Stimulated activated CD8-positive, alpha-beta memory T cell treated with anti-CD3 and anti-CD28 coated beads, Interleukin-15, amount 100 ng/mL, for 48 hours (primary cell): ENCODE data around the gene PRRC2A.

Experiments used
- DNase-seq, 2 donors: peaks; one replicate each; pipeline ENCODE4 v3.0.0-alpha.2; 2020; ENCODE audit warnings: low read depth in 2 of 2

Gene PRRC2A

DNA sequence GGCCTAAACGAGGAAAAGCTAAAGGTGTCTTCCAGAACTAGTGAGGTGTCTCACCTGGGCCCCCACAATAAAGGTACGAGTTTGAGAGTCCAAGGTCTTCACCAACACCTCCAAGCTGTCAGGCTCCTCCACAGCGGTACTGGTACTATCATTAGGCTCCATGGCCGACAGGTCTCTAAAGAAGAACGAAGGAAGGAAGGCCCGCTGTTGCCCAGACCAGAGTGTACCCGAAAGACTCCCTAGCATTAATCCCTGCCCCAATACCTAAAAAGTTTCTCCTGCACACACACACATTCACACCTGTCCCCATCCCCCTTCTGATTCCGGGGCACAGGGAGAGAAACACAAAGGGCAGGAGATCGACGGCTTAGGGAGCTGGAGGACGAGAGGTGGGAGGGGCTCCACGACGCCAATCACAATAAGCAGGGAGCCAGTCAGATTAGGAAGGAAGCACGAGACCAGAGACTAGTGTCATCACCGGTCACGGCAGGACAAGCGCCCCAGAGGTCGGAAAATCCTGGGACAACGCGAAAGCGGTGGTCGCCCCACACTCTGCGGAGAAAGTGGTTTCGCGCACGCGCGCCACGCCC, 31.2 kb downstream of the PRRC2A start:
- DNase-seq: peak in 1 of 2 donors; percentile 63

- peak; percentile 81 to 82 for DNase-seq
Observed at GRCh38 chr6:31652925-31653724, 32.6 kb downstream of the PRRC2A start.

DNA sequence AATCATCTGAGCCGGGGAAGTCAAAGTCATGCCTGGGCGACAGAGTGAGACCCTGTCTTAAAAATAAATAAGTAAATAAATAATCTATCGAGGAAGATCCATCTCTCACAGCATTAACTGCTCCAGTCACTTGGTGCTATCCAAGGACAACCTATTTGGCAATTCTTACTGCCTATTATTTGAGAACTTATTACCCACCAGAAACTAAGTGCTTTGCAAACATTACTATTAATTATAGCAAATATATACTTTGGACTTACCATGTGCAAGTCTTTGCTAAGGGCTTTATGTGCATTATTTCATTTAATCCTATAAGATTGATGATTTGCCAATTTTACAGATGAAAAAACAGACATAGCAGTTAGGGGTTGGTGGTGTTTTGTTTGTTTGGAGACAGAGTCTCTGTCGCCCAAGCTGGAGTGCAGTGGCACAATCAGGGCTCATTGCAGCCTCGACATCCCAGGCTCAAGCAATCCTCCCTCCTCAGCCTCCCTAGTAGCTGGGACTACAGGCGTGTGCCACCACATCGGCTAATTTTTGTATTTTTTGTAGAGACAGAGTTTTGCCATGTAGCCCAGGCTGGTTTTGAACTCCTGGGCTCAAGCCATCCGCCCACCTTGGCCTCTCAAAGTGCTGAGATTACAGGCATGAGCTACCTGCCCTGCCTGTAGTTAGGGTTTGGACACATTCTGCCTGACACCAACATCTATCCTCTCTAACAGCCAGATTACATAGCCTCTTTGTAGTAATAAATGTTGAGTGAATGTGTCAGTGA, 34.2 kb downstream of the PRRC2A start:
- no peak for DNase-seq

DNA sequence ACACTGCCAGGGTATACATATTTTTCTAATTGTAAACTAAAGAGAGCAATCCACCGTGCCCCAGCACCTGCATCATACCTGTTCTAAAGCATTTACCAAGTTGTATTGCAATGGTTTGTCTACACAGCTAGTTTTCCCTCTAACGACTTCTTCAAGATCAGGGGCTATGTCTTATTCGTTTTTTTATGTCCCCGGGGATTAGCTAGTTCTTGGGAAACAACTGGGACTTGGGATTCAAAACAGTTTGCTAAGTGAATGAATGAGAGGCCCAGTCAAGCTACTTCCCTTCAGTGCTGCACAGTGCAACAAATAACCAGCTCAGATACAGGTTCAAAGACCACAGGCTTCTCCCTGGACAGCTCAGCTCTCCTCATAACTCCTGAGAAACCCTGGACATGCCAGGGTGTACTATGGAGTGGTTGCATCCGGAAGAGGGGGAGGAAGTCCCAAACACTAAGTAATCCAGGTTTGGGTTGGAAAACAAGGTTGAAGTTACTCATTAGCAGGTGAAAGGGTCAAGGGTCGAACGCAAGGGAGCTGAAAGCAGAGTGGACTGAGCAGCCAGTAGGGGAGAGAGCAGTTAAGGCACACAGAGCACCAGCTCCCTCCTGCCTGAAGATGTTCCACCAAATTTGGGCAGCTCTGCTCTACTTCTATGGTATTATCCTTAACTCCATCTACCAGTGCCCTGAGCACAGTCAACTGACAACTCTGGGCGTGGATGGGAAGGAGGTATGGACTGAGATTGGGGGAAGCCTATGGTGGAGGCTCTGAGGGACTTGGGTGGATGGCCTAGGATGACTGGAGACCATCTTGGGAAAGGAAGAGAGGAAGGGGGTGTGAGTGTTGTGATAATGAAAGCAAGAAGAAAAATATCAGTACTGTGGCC, 35.1 kb downstream of the PRRC2A start, which contains the start of gene APOM:
Gene APOM (plus strand): TSS at position 546 of the 889 bp plus-strand sequence. CDS start 73 bp downstream, at position 619.
- no peak for DNase-seq

GRCh38 chr6:31657406-31658157, 37.1 kb downstream of the PRRC2A start:
- DNase-seq: no peak

DNA sequence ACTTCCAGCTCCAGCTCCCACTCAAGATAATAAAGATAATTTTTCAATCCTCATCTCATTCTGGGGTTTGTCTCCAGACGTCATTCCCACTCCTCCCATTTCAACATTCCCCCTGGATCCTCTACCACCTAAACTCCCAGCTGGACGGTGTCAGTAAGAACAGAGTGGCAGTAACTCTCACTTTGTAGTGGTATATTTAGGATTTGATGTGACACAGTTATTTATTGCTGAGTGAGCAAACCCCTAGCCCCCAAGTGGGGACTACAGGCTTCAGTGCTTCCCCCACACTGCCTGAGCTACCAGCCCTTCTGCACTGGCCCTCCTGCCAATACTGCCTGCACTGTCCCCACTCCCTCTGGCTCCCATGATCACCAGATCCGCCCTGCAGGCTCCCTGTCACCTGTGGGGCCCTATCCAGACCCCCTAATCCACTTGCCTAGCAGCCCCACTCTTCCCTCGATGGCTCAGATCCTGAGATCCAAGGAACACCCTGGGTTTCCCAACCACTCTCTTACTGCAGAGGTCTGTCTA, 37.7 kb downstream of the PRRC2A start:
- DNase-seq: no peak

DNA sequence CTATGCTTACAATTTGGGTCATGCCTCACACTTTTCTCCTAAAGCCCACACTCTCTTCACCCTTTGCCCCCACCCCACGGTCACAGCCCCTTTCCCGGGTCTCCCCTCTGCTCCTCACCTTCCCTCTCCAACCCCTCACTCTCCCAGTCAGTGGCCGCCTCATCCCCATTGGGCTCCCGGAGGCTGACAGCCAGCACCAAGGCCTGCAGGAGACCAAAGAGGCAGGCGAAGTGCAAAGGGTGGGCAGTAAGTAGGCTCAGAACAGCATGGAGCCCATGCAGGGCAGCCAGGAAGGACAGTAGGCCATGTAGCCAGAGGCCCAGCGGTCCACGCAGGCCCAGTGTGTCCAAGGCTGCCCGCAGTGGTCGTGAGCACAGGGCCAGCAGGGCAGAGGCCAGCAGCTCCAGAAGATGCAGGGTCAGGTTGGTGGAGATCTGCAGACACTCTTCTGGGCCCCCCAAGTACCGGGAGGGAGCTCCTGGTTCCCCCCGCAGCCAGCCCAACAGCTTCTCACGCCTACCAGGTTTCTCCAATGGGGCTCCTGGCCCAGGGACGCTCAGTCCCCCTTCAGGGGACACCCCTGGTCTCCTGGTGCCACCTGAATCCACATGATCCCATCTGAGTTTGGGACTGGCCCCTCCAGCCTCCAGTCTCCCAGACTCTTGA, 38.6 kb downstream of the PRRC2A start:
- DNase-seq: no peak

- peak in 1 of 2 donors; percentile 20 for DNase-seq
Observed at GRCh38 chr6:31659649-31660380, 39.3 kb downstream of the PRRC2A start.

DNA sequence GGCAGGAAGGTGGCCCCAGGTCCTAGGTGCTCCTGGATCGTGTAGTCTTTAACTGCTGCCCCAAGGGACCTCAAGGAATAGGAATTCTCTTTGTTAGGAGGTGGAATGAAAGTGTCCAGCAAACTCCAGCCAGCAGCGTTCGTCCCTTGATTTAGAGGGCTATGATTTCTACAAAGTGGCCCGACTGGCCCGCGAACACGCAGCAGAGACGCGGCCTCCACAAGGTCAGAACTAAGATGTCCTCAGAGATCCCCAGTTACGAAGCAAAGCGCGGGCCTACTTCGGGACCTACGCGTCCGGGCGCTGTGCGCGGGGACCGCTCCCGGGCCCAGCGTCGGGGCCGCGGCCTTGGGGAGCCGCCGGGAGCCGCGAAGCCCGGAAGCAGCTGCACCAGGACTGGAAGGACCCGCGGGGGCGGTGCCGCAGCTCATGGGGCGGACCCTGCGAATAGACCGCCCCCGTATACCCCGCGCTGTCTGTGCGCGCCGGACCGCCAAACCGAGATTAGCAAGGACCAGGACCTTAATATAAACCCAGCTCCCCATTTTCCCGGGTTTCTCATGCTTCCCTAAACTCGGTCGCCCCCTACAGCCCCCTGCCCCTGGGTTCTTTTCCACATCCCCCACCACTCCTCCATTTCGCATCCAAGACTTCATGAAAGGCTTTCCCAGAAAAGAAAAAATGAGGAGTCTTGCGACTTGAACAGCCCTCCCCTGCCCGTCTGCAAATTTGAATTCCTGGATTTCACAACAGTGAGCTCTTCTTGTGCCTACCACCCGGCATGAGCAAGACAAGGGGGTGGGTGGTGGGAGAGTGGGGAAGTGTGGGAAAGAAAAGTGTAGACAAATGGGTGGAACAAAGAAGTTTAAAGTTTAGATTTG, 40.1 kb downstream of the PRRC2A start, which contains the start of gene C6orf47:
Gene C6orf47 (minus strand): TSS at position 398 of the 881 bp plus-strand sequence. CDS start 831 bp downstream, outside the sequence.
- DNase-seq: peak; percentile 75 to 76

- no peak for DNase-seq
Observed at GRCh38 chr6:31661262-31662123, 41.0 kb downstream of the PRRC2A start.

GRCh38 chr6:31662124-31662723, 41.7 kb downstream of the PRRC2A start:
- DNase-seq: no peak

- no peak for DNase-seq
Observed at GRCh38 chr6:31663126-31663960, 42.8 kb downstream of the PRRC2A start.

- no peak for DNase-seq
Observed at GRCh38 chr6:31663961-31664789, 43.7 kb downstream of the PRRC2A start.

DNA sequence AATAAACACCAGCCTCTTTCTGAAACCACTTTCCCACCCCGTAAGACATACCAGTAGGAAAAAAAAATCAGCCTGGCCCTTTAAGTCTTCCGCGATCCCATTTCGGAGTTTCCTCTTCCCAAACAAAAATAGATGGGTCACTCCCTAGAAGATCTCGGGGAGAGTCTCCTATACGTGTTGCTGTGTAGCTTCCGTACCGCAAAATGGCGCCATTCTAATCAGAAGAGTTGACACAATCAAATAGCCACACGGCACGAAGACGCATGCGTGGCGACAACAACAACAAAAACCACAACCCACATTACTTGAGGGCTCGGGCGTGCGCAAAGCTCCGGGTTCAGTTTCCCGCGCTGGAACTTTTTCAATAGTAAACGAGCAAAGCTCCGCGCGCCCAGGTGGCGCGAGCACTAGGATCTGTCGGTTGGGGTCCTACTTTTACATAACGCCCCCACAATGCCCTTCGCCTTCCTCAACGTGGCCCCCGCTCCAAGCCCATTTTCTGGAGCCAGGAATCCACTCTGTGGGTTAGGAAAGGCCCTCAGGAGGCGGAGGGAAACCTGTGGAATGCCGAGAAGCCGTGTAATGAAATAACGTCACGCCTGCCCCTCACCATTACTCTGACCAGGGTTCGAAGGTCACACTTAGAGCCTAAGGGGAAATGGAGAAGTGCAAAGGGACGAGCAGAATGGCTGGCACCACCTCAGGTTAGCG, 44.4 kb downstream of the PRRC2A start, which contains the start of gene GPANK1:
Gene GPANK1 (minus strand): TSS at position 208 of the 711 bp plus-strand sequence. CDS start 519 bp downstream, outside the sequence.
- peak; percentile 85 to 86 for DNase-seq
